Measurements from ENCODE around the gene RBP2.
"Not testable (repeated sequence)": the region's sequence is repeated elsewhere in the genome, so short reads cannot be mapped to it uniquely, and the experiment has no call there.

RBP2 gene

DNA sequence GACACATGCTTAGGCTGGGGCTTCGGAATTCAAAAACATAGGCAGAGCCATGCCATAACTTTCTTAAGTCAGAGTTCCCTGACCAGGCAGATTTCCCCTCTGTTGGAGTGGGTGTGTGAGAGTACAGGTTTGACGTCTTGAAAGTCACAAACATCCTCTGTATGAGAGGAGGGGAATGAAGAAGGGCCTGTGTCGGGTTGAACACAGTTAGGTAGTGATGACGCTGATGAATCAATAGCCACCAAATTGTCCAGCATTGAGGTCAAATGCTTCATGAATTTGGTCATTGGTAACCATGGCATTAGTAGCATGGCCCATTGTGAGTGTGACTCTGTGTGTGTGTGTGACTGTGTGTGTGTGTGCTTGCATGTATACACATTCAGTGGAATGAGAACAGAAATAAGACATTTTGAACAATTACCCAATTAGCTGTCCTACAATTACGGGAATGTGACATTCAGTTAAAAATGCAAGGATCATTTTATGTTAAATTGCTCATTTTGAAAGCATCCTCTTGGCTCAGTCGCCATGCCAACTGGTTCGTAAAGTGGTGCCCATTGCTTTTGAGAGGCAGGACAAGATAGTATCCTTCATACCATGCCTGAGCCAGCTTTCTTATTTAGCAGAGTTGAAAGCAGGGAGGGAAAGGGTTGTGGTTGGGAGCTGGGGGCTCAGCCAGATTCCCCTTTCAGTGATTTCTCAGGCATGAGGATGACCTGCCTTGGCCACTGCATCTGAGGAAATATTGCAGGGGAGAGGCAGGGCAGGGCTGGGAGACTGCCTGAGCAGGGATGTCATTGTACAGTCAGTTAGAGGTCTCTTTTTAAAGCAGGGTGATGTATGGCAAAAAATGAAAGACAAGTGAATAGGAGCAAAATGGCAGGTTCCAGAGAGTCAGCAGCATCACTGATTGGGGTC is 35.4 kb downstream of the RBP2 start:
- no peak for DNase-seq

GRCh38 chr3:139439278-139439677 is 37.0 kb downstream of the RBP2 start:
- DNase-seq, result no peak

- no peak for DNase-seq
These were observed 41.5 kb downstream of the RBP2 start for GRCh38 chr3:139434764-139435307.

DNA sequence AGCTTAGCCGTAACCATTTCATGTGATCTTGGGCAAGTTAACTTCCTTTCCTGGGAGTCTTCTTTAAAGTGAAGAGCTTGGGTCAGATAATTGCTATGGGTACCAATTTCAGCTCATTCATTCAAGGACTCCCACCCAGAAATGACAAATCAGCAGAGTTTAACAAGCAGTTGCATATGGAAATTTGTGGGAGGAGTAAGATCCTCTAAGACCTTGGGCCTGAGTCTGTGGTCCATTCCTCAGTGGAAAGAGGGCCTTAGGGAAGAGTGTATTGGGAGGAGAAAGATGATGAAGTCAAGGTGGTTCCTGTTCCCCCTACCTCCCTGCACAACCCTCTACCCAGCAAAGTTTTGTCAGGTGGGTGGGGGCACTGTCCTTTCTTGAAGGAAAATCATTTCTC is 42.1 kb downstream of the RBP2 start:
- no peak for DNase-seq

GRCh38 chr3:139433089-139433488 is 43.2 kb downstream of the RBP2 start:
- DNase-seq, result no peak

DNA sequence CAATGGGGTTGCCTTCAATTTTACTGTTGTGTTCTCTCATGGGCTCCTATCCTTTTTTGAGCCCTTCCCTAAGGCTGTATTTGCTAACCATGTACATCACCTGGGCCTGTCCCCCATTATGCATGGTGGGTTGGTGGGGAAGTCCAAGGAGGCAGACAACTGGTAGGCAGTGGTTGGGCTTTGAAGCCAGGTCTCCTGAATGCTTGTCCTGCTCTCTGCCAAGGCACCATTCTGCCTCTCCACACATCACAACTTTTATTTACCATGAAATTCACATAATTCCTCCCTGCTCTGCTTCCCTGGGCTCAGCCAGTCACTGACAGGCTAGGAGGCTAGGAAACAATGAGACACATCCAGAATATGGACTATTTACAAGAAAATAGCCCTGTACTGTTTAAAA is 45.8 kb downstream of the RBP2 start:
- DNase-seq, result peak in 2 of 3 experiments; percentile 9 to 13

GRCh38 chr3:139427283-139428060 is 48.8 kb downstream of the RBP2 start:
- DNase-seq, result peak; percentile 73 to 93 (median 84)

DNA sequence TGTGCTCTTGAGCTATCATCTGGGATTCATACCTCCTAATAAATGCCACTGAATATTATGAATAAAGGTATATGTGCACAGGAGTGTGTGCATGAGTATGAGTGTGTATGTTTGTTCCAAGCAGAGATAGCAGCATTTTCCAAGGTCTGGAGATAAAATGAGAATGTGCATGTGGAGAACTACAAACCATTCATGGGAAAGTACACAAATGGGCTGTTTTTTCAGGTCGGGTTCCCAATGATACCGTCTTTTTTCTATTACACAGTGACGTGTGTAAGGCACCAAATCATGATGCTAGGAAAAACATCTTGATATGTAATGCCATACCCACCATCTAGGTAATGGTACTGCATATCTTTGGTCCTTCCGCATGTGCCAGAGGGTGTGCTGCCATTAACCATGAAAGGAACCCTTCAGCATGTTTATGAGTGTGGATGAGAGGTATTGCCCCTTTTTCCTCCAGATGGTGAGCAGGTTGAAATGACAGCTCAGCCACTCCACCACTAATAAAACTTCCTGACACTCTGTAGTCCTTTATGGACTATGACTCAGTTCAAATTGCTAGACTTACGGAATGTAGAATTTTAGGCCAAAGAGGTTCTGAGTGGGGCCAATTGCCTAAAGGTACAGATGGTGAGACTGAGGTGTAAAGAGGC is 50.4 kb downstream of the RBP2 start:
- no peak for DNase-seq

- DNase-seq, result no peak
These were observed 53.1 kb downstream of the RBP2 start for GRCh38 chr3:139423232-139423631.

DNA sequence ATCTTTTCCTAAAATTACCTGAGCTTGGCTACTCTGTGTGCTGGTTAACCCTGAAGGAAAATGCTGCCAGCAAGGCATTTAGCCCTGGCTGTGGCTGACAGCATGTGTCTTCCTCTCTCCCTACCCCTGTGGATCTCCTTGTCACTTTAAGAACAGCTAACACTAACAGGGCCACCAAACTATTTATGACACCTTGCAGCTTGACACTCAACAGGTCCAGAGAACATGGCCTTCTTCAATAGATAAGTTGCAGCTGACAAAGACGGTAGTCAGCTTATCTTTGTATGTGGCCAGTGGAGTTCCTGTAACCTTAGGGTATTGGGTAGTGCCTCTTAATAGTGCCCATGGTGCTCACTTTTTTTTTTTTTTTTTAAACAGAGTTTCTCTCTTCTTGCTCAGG is 54.9 kb downstream of the RBP2 start:
- no peak for DNase-seq

GRCh38 chr3:139421040-139421439 is 55.3 kb downstream of the RBP2 start:
- DNase-seq, result no peak

GRCh38 chr3:139418144-139418543 is 58.2 kb downstream of the RBP2 start:
- DNase-seq, result no peak

GRCh38 chr3:139416275-139416674 is 60.0 kb downstream of the RBP2 start:
- DNase-seq, result no peak

DNA sequence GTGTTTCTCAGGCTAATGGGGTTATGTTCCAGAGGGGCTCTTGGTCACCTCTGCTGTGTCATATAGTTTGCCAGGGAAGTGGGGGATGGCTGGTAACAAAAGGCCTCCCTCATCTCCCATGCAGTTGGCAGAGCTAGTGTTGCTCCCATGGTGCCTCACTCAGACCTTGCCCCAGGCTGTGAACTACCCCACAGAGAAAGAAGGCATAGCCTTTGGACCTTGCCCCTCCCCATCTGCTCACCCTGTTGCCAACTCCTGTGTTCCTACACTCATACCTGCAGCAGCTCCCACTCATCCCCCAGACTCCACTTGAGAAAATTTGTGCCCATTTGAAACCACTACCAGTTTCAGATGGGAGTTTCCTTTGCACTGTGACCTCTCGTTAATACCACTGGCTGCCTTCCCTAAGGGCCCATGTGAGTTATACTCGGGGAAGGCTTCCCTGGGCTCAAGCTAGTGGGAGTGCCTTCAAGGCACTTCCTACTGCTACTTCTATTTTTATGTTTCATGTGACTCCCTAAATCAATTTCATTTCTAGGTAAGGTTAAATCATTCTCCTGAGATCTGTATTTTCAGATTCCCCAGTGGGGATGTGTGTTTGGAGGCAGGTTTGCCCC is 61.6 kb downstream of the RBP2 start:
- DNase-seq, result no peak

DNA sequence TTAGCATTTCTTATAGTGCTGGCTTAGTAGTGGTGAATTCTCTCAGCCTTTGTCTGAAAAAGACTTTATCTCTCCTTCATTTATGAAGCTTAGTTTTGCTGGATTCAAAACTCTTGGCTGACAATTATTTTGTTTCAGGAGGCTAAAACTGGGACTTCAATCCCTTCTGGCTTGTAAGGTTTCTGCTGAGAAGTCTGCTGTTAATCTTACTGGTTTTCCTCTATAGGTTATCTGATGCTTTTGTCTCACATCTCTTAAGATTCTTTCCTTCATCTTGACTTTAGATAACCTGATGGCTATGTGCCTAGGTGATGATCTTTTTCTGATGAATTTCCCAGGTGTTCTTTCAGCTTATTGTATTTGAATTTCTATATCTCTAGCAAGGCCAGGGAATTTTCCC is 63.4 kb downstream of the RBP2 start:
- DNase-seq, result not testable (repeated sequence)
